OCI-LY3 (cell line): ENCODE results near the gene SSX3.
"Not testable (repeated sequence)": the region's sequence is repeated elsewhere in the genome, so short reads cannot be mapped to it uniquely, and the experiment has no call there.

Source experiments
- H2AFZ ChIP-seq: fragments of 200-600, 300-600 bp; shearing (Covaris generic); 2 replicates; pipeline ENCODE4 v1.6.0; 2014; ENCODE audit warnings: antibody characterized with exemption, low read depth, low read length
- H3K27ac ChIP-seq: fragments of 200-600, 300-600 bp; sonication (generic); 2 replicates; pipeline ENCODE4 v1.5.1; 2014; ENCODE audit warnings: mild to moderate bottlenecking, low read length, moderate library complexity, mixed read lengths
- H3K27me3 ChIP-seq: fragments of 200-600, 300-600 bp; sonication (generic); 2 replicates; pipeline ENCODE4 v1.6.1; 2014; ENCODE audit warnings: low read depth, low read length, mixed read lengths
- H3K36me3 ChIP-seq: fragments of 200-600, 300-600 bp; sonication (generic); replicated peaks from 2 replicates; pipeline ENCODE3; 2014; ENCODE audit warnings: low read depth, low read length, mixed read lengths
- H3K4me1 ChIP-seq: fragments of 300-600, 200-600 bp; sonication (generic); 2 replicates; pipeline ENCODE4 v1.6.1; 2014; ENCODE audit warnings: low read length, mixed read lengths
- H3K4me2 ChIP-seq: fragments of 200-600, 300-600 bp; sonication (generic); 2 replicates; pipeline ENCODE4 v1.6.1; 2014; ENCODE audit warnings: low read length, mixed read lengths
- H3K4me3 ChIP-seq: fragments of 300-600, 200-600 bp; sonication (generic); 2 replicates; pipeline ENCODE4 v1.5.1; 2014; ENCODE audit warnings: antibody characterized with exemption, mild to moderate bottlenecking, low read length, moderate library complexity
- H3K79me2 ChIP-seq: fragments of 300-600, 200-600 bp; shearing (Covaris generic); 2 replicates; pipeline ENCODE4 v1.6.1; 2014; ENCODE audit warnings: mild to moderate bottlenecking, low read length, mixed read lengths
- H3K9ac ChIP-seq: fragments of 300-600, 200-600 bp; shearing (Covaris generic); 2 replicates; pipeline ENCODE4 v1.6.0; 2014; ENCODE audit warnings: mild to moderate bottlenecking, low read length, moderate library complexity
- H3K9me3 ChIP-seq: fragments of 200-600, 300-600 bp; shearing (Covaris generic); 2 replicates; pipeline ENCODE4 v1.6.1; 2014; ENCODE audit warnings: low read length, mixed read lengths; ENCODE audit not compliant: insufficient read depth
- H4K20me1 ChIP-seq: fragments of 200-600, 300-600 bp; sonication (generic); 2 replicates; pipeline ENCODE4 v1.6.1; 2016; ENCODE audit warnings: low read length, mixed read lengths; ENCODE audit not compliant: insufficient read depth
- CTCF ChIP-seq: fragments of 200-600, 300-600 bp; sonication (generic); IDR thresholded peaks from 2 replicates; pipeline ENCODE4 v1.5.1; 2014; ENCODE audit warnings: antibody characterized with exemption, low read length, low read depth
- EZH2phosphoT487 ChIP-seq: fragments of 200-600 bp; shearing (Covaris generic); IDR thresholded peaks from 2 replicates; pipeline ENCODE4 v1.6.1; 2018; ENCODE audit warnings: antibody characterized with exemption, mixed run types, low read depth

SSX3 gene

GRCh38 chrX:48357681-48358080 lies 1.2 kb upstream of the SSX3 start:
- Histone ChIP-seq H3K4me3 (no peak overlapping the region), H3K4me2 (no peak overlapping the region), H3K36me3 (no peaks in the 10 kb centered on the region), H3K9ac (no peak overlapping the region), H4K20me1 (no peaks in the 10 kb centered on the region), H3K9me3 (no peaks in the 10 kb centered on the region), H2AFZ (no peak overlapping the region), H3K27ac (no peak overlapping the region), H3K79me2 (no peaks in the 10 kb centered on the region), H3K27me3 (no peaks in the 10 kb centered on the region), H3K4me1 (no peaks in the 10 kb centered on the region)
- TF ChIP-seq EZH2phosphoT487 (no peak), CTCF (no peak)

- not testable (repeated sequence) for H2AFZ ChIP-seq, H3K9me3 ChIP-seq, H4K20me1 ChIP-seq, H3K79me2 ChIP-seq, H3K27ac ChIP-seq, H3K27me3 ChIP-seq, H3K4me2 ChIP-seq, H3K4me1 ChIP-seq, H3K9ac ChIP-seq, H3K4me3 ChIP-seq, H3K36me3 ChIP-seq
These were observed 10.4 kb downstream of the SSX3 start for GRCh38 chrX:48346059-48346458.

- not testable (repeated sequence) for H3K9me3 ChIP-seq, H3K4me2 ChIP-seq, H2AFZ ChIP-seq, H3K27ac ChIP-seq, H4K20me1 ChIP-seq, H3K4me3 ChIP-seq, H3K79me2 ChIP-seq, H3K4me1 ChIP-seq, H3K36me3 ChIP-seq, H3K9ac ChIP-seq, H3K27me3 ChIP-seq
These were observed 42.5 kb downstream of the SSX3 start for GRCh38 chrX:48313996-48314395.

GRCh38 chrX:48306175-48306574 lies 50.3 kb downstream of the SSX3 start:
- no peaks in the 10 kb centered on the region for H3K4me1 ChIP-seq
- H3K9ac ChIP-seq, result no peak overlapping the region
- no peaks in the 10 kb centered on the region for H3K36me3 ChIP-seq
- H2AFZ ChIP-seq, result no peak overlapping the region
- TF ChIP-seq EZH2phosphoT487 (no peak), CTCF (no peak)
- H3K4me3 ChIP-seq, result no peak overlapping the region
- H3K27ac ChIP-seq, result no peak overlapping the region
- H3K27me3 ChIP-seq, result no peaks in the 10 kb centered on the region; the same call in 1 of the 2 replicates
- H3K9me3 ChIP-seq, result no peaks in the 10 kb centered on the region
- no peaks in the 10 kb centered on the region for H4K20me1 ChIP-seq
- H3K4me2 ChIP-seq, result no peak overlapping the region
- H3K79me2 ChIP-seq, result no peaks in the 10 kb centered on the region
